ENCODE results near the gene TMCO2. TPM values are rescaled to one million over a fixed set of nuclear protein-coding genes. Genes with fewer than 3 reads are reported as not detected.
A peak's percentile ranks its signal among the peaks of the same experiment; 100 is the strongest.

The TMCO2 gene
- total RNA-seq, 1 donor: not detected

- DNase-seq (ENCODE audit: low read depth in 2 of 3, low spot score in 2 of 3): no peak
These were observed 9.6 kb downstream of the TMCO2 start for GRCh38 chr1:40257313-40257687.

- DNase-seq (ENCODE audit: low read depth in 2 of 3, low spot score in 2 of 3): peak; percentile 89 to 99 (median 98)
These were observed 10.1 kb downstream of the TMCO2 start, which contains the start of gene ZMPSTE24 for GRCh38 chr1:40257688-40258444. Gene ZMPSTE24, plus strand, starts transcription at chr1:40258236. Its CDS starts 36 bp downstream, at chr1:40258272.

GRCh38 chr1:40258445-40258769 lies 10.7 kb downstream of the TMCO2 start:
- no peak for DNase-seq (ENCODE audit: low read depth in 2 of 3, low spot score in 2 of 3)

DNA sequence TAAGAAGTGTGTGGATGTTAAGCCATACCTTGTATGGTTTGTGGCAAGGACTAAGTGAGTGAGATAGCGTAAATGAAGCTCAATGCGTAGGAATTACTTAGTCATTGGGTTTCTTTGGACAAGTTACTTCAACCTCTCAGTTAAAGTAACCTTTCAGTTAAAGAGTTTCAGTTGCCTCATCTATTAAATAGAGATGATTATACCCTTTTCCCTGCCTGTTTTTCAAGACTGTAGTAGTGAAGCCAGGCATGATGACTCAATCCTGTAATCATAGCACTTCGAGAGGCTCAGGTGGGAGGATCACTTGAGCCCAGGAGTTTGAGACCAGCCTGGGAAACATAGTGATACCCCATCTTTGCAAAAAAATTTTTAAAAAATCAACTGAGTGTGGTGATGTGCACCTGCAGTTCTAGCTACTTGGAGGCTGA lies 16.6 kb downstream of the TMCO2 start:
- no peak for DNase-seq (ENCODE audit: low read depth in 2 of 3, low spot score in 2 of 3)

GRCh38 chr1:40265298-40265697 lies 17.6 kb downstream of the TMCO2 start:
- no peak for DNase-seq (ENCODE audit: low read depth in 2 of 3, low spot score in 2 of 3)

DNA sequence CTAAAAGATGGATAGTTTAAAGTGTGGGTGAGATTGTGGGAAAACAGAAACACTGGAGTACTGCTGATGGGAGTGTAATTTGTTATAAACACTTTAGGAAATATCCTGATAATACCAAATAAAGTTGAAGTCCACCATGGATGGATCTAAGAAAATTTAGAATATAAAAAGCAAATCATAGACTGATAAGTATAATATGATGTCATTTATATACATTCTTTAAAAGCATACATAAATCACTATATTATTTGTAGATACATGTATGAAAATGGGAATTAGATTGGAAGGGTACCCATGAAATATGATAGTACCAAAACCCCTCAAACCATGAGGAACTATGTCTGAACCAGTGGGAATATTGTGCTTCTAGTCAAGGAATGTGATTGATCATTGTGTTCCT lies 18.2 kb downstream of the TMCO2 start:
- no peak for DNase-seq (ENCODE audit: low read depth in 2 of 3, low spot score in 2 of 3)

DNA sequence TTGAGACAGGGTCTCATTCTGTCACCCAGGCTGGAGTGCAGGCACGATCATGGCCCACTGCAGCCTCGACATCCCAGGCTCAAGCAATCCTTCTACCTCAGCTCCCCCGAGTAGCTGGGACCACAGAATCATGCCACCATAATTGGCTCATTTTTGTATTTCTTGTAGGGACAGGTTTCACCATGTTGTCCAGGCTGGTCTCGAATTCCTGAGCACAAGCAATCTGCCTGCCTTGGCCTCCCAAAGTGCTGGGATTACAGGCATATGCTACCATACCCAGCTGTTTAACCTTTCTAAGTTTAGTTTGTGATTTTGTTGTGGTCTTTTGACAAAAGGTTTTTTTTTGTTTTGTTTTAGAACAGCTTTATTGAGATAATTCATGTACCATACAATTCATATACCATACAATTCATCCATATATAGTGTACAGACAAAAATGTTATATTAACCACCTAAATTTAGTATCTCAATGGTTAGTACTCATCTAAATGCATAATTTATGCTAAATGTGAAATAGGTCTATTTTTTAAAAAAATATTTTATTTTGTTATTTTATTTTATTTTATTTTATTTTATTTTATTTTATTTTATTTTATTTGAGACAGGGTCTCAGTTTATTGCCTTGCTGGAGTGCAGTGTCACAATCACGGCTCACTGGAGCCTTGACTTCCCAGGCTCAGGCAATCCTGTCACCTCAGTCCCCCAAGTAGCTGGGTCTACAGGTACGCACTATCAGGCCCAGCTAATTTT lies 19.2 kb downstream of the TMCO2 start:
- DNase-seq (ENCODE audit: low read depth in 2 of 3, low spot score in 2 of 3): no peak

DNA sequence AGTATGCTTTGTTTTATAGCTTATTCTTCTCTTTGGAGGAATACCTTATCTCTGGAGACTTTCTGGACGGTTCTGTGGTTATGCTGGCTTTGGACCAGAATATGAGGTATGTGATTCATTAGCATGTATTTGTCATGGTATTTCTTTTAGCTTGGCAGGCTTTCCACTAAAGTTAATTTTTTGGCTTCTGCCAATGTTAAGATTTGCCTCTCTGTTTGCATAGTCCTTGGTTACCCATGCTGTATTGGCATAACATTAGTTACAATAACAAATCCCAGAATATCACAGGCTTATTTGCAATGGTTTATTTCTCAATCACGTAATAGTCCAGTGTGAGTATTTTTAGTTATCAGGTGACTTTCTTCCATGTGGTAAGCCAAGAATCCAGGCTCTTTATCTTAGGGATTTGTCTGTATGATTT lies 20.0 kb downstream of the TMCO2 start:
- no peak for DNase-seq (ENCODE audit: low read depth in 2 of 3, low spot score in 2 of 3)

DNA sequence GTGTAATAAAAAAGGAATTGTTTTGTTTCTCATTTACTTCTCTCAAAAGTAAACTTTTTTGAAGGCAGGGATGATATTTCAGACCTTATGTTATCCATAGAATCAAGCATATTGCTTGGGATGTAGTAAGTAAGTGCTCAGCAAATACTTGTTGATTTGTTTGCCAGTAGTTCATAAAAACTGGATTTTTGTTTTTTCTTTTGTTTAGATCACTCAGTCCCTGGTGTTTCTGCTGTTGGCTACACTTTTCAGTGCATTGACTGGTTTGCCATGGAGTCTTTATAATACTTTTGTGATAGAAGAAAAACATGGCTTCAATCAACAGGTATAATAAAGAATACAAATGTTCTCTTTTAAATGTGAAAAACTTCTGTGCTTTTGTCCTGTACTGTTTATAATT lies 20.5 kb downstream of the TMCO2 start:
- no peak for DNase-seq (ENCODE audit: low read depth in 2 of 3, low spot score in 2 of 3)

GRCh38 chr1:40270152-40270834 lies 22.6 kb downstream of the TMCO2 start:
- no peak for DNase-seq (ENCODE audit: low read depth in 2 of 3, low spot score in 2 of 3)

DNA sequence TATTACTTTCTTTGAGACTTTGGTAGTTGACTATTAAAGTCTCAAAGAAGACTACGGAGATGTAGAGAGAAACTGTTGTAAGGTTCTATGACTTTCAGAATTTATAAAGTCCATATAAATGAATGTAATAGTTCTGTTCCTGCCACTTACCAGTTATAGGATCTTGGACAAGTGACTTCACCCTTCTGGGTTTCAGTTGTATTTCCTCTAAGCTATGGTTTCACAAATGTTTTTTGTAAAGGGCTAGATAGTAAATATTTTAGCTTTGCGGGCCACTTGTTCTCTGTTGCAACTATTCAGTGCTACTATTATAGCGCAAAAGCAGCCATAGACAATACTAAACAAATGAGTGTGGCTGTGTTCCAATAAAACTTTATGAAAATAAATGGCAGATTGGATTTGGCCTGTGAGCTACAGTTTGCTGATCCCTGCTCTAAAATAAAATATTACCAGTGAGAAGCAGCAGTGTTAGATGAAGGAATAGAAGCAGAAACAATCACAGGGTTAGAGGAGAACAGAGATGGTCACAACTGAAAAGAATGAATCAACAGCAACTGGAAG lies 25.0 kb downstream of the TMCO2 start:
- no peak for DNase-seq (ENCODE audit: low read depth in 2 of 3, low spot score in 2 of 3)

DNA sequence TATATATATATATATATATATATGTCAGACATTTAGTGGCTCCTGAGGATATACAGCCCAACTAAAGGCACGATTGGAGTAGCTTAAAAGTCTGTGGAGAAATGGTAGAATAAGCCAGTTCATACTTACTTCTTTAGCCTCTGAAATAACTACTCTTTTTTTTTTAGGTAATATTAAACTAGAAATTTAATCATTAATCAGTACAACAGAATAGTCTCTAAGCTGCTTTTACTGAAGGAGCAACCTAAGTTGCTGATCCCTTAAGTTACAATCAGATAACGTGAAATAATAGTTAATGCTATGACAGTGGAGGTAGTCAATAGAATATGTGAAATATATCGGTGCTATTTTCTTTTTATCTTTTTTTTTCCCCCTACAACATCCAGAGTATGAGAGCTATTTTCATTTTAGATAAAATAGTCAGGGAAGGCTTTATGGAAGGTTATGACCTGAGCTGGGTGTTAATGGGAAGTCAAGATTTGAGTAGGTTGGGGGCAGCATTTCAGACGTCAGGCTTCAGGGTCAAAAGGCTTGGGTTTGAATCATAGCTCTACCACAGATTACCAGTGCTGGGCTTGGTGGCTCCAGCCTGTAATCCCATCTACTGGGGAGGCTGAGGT lies 25.9 kb downstream of the TMCO2 start:
- DNase-seq (ENCODE audit: low read depth in 2 of 3, low spot score in 2 of 3): no peak

DNA sequence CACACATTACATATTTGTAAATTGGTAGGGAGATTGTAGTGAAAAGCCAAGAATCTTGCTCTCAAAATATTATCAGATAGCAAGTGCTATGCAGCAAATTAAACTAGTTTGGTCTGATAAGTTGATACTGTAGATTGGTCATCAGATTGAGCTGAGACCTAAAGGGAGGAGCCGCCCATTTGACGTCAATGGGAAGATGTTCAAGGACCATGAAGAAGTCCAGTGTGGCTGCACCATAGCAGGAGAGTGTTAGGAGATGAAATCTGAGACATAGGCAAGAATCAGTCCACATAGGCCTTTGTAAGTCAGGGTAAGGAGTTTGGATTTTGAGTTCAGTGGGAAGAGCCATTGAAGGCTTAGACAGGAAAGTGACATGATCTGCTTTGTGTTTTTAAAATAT lies 26.6 kb downstream of the TMCO2 start:
- no peak for DNase-seq (ENCODE audit: low read depth in 2 of 3, low spot score in 2 of 3)

- DNase-seq (ENCODE audit: low read depth in 2 of 3, low spot score in 2 of 3): no peak
These were observed 28.4 kb downstream of the TMCO2 start for GRCh38 chr1:40276122-40276521.

DNA sequence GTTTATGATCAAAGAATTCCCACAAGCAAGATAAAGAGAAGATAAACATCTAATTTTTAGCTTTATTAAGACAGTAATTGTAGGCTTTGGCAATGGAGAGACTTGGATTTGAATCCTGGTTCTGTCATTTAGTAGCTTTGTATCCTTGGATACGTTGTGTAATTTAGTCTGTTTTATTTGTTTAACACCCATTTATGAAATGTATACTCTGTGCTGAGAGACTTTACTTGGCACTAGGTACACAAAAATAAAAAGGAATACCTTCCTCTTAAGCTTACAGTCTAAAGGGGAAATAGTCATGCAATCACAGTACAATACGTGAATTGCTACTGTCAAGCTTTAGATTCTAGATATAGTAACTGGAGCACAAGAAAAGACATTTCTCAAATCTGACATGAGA lies 34.1 kb downstream of the TMCO2 start:
- no peak for DNase-seq (ENCODE audit: low read depth in 2 of 3, low spot score in 2 of 3)

GRCh38 chr1:40291293-40291692 lies 43.6 kb downstream of the TMCO2 start:
- no peak for DNase-seq (ENCODE audit: low read depth in 2 of 3, low spot score in 2 of 3)

DNA sequence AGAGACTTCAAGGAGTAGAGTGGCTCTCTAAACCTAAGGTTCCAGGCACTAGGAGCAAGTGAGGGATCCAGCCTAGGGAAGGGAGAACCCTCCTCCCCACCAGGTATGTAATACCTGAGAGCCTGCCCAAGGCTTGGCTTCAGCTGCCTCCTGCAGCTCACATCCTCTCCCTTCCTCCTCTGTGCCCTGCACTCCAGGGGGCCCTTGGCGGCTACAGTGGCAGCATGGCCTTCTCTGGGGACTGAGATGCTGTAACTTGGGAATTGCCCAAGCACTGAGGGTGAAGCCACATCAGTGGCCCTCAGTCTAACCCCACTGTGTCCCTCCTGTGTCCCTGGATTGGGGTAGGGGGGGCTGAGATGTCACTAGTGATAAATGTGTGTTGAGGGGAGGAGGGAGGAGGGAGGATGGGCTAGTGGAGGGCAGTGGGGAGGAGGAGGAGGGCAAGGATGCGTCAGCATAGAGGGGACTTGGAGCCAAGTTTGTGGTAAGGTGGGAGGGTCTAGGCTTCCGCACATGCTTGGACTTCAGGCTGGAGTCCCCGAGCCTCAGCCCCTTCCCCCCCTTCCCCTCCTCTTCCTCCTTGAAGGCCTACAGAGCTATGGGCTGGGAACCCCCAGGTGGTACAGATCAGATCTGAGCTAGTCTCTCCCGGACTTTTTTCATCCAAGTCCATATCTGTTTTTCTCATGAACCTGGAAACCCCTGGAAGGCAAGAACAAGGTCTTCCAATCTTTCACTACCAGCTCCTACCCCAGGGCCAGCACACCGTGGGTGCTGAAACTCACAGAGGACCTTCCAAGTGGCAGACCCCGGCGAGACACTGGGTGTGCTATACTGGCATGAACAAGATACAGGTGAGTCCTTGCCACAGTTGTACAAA lies 51.9 kb downstream of the TMCO2 start:
- DNase-seq (ENCODE audit: low read depth in 2 of 3, low spot score in 2 of 3): peak in 2 of 3 donors; percentile 57 to 62

GRCh38 chr1:40300249-40300567 lies 52.5 kb downstream of the TMCO2 start:
- DNase-seq (ENCODE audit: low read depth in 2 of 3, low spot score in 2 of 3): no peak

GRCh38 chr1:40300651-40301050 lies 52.9 kb downstream of the TMCO2 start:
- no peak for DNase-seq (ENCODE audit: low read depth in 2 of 3, low spot score in 2 of 3)

- no peak for DNase-seq (ENCODE audit: low read depth in 2 of 3, low spot score in 2 of 3)
These were observed 53.3 kb downstream of the TMCO2 start for GRCh38 chr1:40301066-40301465.
